SKM-1 treated with dmso at 0.1 percent for 144 hours (cell line): Measurements from ENCODE around the gene HEBP2.
"Not testable (repeated sequence)": the region's sequence is repeated elsewhere in the genome, so short reads cannot be mapped to it uniquely, and the experiment has no call there.

Source experiments
- DNase-seq: peaks from one replicate; lab custom pipeline; 2025; ENCODE audit not compliant: unreplicated experiment; lab: John Stamatoyannopoulos, UW

HEBP2 gene

GRCh38 chr6:138403801-138404665 lies at the start of gene HEBP2:
HEBP2 (plus strand) TSS chr6:138404223; CDS start chr6:138404496, 273 bp downstream.
- DNase-seq, result peak; percentile 92

DNA sequence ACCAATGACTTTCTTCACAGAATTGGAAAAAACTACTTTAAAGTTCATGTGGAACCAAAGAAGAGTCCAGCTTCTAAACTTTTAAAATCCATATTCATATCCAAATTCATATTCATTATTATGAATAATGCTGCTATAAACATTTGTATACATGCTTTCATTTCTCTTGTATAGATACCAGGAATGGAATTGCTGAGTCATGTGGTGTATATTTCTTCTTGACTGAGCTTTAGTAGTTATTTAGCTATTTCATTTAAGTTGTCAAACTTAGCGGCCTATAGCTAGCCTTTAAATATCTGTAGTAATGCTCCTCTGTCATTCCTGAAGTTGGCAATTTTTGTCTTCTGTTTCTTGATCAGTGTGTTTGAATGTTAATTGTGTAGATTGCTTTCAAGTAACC lies 46.1 kb upstream of the HEBP2 start:
- DNase-seq, result no peak

DNA sequence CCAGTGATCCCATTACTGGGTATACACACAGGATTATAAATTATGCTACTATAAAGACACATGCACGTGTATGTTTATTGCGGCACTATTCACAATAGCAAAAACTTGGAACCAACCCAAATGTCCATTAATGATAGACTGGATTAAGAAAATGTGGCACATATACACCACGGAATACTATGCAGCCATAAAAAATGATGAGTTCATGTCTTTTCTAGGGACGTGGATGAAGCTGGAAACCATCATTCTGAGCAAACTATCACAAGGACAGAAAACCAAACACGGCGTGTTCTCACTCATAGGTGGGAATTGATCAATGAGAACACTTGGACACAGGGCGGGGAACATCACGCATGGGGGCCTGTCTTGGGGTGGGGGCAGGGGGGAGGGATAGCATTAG lies 35.3 kb upstream of the HEBP2 start:
- not testable (repeated sequence) for DNase-seq

DNA sequence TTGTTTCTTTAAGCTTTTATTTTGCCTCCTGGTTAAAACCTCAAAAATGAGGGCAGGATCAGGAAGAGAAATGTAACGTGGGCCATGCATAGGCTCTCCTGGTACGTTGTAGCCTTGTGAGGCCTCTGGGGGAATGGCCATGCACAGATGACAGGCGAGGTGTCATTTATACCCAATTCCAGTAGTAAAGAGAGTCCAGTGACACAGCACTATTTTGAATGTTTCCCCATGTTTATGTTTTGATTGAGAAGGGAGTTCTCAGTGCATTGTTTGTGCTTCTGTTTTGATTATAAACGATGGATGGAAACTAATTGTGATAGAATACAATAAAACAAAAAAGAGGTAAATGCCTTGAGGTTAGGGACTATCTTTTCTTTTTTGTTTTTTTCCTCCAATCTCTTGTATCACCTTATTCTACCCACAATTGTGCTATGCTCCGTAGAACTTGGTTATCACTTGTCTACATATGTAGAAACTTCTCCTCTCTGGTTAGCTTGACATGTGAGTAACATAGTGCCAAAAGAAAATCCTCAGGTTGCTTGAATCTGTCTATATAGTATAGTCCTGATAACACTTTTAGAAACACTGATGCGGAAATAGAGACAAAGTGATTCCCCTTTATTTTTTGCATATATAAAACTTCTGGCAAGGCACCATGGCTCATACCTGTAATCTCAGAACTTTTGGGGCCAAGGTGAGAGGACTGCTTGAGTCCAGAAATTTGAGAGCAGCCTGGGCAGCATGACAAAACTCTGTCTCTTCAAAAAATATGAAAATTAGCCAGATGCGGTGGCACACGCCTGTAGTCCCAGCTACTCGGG lies 33.2 kb upstream of the HEBP2 start:
- no peak for DNase-seq

DNA sequence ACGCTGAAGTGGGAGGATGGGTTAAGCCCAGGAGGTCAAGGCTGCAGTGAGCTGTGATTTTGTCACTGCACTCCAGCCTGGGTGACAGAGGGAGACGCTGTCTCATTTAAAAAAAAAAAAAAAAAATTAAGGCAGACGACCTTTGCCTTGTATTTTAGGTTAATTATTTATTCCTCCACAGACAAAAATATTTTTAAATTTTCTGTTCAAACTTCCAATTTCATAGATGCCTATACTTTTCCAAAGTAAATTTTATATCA lies 32.6 kb upstream of the HEBP2 start:
- no peak for DNase-seq

DNA sequence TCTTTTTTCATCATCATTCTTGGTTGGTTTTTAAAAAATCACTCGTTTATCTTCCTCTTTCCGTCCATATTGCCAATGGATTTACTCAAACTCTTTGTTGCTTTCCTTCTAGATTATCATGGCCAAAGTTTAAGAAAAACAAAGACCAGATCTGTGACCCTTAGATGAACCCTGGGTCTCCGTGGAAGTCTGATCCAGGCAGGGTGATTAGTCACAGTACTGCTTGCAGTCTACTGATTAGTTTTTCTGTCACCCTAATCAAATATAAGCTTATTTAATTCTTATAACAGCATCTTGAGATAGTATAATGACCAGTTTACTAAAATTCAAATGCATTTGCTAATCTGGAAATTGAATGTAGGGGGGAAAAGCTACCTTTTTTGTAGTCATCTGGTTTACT lies 32.3 kb upstream of the HEBP2 start:
- no peak for DNase-seq

- no peak for DNase-seq
Measured at GRCh38 chr6:138372711-138373463, 31.1 kb upstream of the HEBP2 start.

DNA sequence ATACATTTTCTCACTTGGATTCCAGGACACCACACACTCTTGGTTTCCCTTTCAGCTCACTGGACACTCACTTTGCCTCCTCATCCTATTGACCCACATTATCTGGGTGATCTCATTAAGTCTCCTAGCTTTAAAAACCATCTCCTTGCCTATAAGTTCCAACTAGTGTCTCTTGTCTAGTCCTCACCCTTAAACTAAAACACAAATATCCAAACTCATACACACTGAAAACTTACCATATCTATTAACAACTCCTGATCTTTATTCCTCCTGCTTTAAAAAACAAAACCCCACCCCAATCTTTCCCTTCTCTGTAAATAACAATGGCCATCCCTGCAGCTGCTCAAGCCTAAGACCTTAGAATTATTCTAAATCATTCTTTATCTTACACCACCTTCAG lies 29.8 kb upstream of the HEBP2 start:
- no peak for DNase-seq

- DNase-seq, result no peak
Measured at GRCh38 chr6:138374815-138375214, 29.2 kb upstream of the HEBP2 start.

GRCh38 chr6:138377042-138377441 lies 27.0 kb upstream of the HEBP2 start:
- no peak for DNase-seq

GRCh38 chr6:138377844-138378243 lies 26.2 kb upstream of the HEBP2 start, which contains the start of gene SMIM28:
SMIM28 (plus strand) TSS chr6:138377905; CDS start chr6:138378073, 168 bp downstream.
- no peak for DNase-seq

DNA sequence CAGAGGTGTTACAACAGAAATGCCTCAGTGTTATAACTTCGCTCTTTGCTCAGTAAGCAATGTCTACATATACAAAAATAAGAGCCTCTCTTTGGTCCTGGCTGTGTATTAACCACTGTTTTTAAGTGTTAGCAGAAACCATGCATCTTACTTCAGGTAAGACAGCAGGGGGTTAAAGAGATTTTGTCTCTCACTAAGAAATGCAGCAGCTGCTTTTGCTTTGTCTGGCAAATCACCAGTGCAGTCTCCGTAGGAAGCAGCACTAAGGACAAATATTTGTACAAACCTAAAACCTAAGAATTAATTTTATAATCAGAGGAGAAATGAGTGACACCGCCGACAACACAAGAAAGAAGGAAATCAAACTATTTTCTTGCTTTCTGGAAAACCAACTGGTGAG lies 25.6 kb upstream of the HEBP2 start:
- no peak for DNase-seq

- DNase-seq, result no peak
Measured at GRCh38 chr6:138382498-138383265, 21.3 kb upstream of the HEBP2 start.

DNA sequence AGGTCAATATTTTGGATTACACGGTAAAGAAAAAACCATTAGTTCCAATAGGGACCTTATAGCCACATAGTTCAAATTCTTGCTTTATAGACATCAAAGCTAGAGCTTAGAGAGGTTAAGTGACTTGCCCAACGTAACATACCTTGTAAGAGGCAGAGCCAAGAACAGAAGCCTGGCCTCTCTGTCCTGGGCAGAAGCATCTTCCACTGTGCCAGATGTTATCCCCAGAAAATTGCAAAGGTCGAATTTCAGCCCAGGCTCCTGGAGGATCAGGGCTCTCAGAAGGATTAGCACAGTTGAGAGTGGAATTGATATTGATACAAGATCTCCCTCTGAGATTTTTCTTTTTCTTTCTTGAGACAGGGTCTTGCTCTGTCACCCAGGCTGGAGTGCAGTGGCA lies 20.2 kb upstream of the HEBP2 start:
- DNase-seq, result no peak

DNA sequence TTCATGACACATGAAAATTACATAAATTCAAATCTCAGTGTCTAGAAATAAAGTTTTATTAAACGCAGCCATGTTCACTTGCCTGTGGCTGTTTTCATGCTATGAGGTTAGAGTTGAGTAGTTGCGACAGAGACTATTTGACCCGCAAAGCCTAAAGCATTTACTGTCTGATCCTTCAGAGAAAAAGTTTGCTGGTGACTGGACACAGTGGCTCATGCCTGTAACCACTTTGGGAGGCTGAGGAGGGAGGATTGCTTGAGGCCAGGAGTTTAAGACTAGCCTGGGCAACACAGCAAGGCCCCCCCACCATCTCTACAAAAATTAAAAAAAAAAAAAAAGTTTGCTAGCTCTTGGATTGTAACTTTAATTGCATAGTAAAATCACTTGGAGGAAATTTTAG lies 17.1 kb upstream of the HEBP2 start:
- no peak for DNase-seq

DNA sequence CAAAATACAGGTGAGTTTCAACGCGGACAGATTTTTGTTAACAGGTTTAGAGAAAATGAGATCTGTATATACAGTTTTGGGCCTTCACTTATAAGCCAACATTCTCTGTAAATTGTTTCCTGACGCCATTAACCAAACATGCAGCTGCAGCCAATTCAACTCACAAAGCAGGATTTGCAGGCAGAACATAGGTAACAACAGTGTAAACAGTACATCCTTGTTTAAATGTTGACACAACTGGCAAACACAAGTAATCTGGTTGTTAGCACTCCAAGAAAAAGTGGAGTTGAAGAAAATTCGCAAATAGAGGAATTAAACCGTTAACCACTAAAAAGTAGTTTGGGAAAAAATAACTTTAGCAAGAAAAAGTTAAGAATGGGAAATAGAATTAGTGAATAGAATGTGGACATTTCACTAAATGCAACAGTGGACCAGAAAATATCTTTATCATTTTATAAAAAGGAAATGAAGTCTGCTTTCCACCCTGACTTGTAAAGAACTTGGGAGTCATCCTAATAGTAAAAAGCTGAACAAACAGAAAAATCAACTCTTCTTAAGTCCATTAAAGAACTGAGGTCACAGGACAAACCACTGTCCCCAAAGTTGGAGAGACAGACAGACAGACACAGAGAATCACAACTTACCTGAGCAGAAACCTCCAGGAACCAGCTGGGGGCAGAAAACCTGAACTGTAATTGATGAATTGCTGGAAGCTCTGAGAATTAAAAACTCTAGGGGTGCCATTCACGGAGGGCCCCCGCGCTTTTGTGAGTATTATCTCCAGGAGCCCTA lies 16.2 kb upstream of the HEBP2 start:
- DNase-seq, result no peak

- DNase-seq, result no peak
Measured at GRCh38 chr6:138389551-138389950, 14.5 kb upstream of the HEBP2 start.

DNA sequence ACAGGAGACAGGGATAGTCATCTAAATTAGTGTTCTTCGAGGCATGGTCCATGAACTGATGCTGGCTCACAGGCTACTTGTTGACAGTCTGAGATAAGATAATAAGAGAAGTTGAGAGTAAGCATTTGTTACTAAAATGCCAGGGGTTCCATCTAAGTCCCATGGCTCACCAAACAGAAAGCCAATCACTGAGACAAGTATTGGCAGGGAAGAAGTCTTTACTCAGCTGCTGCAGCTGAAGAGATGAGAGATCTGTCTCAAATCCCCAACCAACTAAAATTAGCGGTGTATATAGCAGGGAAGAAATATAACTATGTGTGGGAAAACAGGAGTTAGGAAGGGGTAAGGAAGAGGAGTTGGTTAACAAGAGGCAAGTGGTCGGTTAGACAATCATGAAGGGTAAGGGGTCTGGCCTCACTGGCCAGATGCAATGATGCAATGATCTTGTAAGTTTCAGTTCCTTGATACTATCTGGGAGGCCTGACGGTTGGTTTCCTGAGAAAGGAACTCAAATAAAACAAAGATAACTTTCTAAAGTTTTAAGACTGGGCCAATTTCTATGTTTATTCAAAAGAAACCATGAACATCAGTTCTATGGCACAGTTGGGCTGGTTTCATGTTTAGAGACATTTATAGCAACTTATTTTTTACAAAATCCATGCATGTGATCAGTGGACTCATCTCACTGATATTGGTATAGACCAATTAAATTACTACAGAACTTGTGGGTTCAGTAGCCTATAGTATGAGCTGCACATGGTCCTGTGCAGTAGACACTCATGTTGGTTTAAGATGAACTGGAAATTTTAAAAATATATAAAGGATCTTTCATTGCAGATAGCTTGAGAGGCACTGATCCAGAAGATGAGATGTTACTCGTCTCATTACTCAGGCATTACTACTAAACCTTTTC lies 9.9 kb upstream of the HEBP2 start:
- DNase-seq, result no peak

DNA sequence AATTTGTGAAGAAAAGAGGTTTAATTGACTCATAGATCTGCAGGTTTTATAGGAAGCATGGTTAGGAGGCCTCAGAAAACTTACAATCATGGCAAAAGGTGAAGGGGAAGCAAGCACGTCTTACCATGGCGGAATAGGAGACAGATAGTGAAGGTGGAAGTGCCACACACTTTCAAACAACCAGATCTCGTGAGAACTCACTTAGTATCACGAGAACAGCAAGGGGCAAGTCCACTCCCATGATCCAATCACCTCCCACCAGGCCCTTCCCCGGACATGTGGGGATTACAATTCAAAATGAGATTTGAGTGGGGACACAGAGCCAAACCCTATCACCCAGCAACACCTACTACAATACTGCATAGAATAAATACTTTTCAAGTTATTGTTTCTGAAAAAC lies 7.3 kb upstream of the HEBP2 start:
- DNase-seq, result no peak
